NCI-H345 treated with DMSO at 0.1 percent for 48 hours (cell line): ENCODE data around the gene MYOT.
"Not testable (repeated sequence)": the region's sequence is repeated elsewhere in the genome, so short reads cannot be mapped to it uniquely, and the experiment has no call there.

Experiments used
- DNase-seq: peaks from one replicate; lab custom pipeline; 2025; ENCODE audit not compliant: unreplicated experiment; lab: John Stamatoyannopoulos, UW

MYOT gene

DNA sequence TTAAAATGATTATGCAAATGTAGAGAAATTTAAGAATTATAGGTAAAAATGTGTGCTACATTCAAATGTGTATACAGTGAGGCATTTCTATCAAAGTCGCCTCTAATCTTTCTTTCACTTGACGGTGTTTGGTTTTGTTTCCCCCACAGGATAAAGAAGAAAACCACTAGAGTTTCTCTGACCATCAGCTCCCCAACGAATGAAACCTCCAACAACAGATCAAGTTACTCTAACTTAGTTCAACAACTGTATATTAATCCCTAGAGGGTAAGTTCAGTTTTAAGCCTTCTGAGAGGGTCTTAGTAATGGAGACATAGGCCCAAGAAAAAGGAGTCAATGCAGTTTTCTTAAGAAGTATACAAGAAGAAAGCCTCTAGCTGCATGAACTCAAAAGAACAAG is 11.5 kb upstream of the MYOT start:
- no peak for DNase-seq

GRCh38 chr5:137856916-137857862 is 10.5 kb upstream of the MYOT start:
- no peak for DNase-seq

DNA sequence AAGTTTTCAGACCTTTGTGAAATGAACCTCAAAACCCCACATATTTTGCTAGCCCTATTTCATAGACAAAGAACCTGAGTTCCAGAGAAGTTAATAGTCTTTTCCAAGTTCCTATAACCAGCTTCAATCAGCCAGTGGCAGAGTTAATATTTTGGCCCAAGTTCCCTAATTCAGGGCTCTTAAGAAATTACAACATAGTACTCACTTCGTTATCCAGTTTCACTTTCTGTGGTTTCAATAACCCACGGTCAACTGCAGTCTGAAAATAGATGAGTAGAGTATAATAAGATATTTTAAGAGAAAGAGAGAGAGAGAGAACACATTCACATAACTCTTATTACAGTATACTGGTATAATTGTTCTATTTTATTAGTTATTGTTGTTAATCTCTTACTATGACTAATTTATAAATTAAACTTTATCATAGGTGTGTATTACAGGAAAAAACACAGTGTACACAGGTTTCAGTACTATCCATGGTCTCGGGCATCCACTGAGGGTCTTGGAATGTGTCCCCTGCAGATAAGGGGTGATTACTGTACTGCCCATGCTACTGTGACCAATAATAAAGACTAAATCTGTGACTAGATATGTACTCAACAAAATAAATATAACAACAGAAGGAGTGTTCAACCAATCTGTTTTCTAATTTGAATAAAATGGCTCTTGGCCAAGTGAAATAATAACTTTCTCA is 9.3 kb upstream of the MYOT start:
- DNase-seq, result no peak

DNA sequence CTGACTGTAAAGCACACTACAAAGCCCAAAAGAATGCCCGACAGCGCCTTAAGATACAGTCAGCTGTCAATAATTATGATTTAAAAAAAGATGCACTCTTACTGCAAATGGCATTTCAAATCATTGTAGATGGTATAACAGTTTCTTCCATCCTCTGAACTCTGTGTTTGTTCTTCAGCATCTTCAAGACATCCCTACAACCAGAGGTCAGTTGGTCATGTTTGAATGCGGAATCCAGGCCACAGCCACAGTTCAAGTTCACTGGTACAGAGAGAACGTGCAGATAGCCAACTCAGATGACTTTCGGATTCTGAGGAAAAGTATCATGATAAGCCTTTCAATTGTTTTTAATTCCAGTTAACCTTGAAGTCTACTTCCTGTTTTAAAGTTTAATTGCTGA is 8.7 kb upstream of the MYOT start:
- DNase-seq, result no peak

DNA sequence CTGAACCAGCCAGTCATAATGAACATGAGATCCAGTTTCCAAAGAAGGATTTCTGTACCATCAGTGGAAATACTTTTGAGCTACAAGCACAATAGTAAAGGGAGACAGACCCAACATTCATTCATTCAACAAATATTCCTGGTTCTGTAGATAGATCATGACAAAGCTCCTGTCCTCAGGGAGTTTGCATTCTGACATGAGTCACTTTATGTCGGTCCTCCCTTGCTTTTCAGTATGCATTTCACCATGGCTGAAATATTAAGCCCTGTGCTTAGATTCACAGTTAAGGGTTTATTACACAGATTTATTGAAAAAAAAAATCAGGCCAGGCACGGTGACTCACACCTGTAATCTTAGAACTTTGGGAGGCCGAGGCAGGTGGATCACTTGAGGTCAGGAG is 5.4 kb upstream of the MYOT start:
- no peak for DNase-seq

- not testable (repeated sequence) for DNase-seq
These were observed 4.0 kb upstream of the MYOT start for GRCh38 chr5:137863653-137864052.

DNA sequence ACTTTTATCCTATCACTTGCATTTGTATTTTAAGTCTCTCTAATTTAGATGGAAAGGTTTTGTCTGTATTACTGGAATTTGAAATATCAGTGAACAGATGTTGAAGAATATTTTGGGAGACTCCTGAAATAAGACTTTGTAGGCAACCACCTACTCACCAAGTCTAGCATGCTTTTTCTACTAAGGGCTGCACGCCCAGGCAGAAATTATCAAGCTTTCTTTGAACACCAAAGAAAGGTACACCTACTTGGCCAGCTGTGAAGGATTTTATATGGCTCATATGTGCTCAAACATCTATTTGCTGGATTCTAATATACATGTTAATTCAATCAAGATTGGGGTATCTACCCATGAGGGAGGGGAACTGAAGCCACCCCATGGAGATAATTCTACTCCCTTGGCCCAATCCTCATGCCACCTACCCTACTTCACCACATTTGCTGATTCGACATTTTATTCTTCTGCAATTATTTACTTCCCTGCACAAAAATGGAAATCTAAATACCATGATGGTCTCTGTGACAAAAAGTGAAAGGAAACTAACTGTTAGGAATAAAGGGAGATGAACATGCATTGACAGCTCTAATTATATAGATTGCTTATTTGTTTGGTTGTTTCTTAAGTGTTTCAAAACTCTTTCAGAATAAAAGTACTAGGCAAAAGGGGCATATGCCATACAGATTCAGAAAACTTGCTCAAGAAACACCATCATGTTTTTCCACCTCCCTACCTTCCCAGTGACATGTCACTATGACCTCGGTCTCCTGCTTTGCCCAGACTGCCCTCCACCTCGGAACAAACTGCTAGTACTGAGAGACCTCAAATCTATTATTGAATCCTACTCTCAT is 895 bp upstream of the MYOT start:
- DNase-seq, result no peak

DNA sequence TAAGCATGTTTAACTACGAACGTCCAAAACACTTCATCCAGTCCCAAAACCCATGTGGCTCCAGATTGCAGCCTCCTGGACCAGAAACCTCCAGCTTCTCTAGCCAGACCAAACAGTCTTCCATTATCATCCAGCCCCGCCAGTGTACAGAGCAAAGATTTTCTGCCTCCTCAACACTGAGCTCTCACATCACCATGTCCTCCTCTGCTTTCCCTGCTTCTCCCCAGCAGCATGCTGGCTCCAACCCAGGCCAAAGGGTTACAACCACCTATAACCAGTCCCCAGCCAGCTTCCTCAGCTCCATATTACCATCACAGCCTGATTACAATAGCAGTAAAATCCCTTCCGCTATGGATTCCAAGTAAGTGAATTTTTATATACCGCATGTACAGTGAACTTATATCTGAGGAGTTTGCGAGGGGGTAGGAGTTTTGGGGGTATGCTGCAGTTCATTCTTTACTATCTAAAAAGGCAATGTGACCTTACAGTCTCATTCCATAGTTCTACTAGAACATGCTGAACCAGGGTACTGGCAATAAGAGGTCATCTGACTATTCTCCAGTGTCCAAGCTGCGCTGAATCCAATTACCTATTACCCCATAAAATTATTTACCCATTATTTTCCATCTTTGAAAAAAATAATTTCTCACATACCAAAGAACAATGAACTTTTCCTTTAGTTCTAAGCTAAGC is 3.1 kb downstream of the MYOT start:
- DNase-seq, result no peak

- no peak for DNase-seq
These were observed 3.9 kb downstream of the MYOT start for GRCh38 chr5:137871571-137871970.

DNA sequence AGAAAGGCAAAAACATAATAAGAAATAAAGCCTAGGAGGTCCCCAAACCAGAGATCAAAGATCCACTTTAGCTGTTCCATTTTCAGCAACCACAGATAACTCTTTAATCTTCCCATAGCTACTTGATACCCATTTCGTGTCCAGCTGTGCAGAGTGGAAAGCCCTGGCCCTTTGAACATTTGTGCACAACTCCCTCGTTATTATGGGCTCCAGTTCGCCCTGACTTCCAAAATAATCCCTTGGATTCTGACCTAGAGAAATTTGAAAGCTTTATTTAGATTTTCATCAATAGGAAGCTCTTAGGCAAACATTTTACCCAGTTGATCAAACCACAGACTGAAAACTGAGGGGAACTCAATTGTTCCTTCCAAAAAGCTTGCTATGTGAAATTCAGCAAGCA is 4.8 kb downstream of the MYOT start:
- no peak for DNase-seq

DNA sequence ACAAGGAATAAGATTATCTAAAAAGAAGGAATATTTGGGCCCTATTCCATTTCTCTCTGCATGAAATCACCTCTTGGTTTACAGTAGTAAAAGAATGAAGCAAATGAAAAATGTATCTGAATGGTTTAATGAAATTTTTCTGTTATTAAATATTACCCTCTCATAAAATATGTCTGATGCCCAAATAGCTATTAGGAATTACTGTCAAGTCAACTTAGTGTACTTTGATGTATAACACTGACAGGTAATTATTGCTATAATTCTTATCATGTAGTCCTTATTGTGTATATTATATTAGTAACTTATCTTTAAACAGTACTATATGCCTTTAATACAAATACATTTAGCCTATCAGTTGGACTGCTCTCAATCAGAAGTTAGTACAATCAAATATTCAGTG is 8.4 kb downstream of the MYOT start:
- no peak for DNase-seq

- no peak for DNase-seq
These were observed 12.7 kb downstream of the MYOT start for GRCh38 chr5:137880313-137880712.

DNA sequence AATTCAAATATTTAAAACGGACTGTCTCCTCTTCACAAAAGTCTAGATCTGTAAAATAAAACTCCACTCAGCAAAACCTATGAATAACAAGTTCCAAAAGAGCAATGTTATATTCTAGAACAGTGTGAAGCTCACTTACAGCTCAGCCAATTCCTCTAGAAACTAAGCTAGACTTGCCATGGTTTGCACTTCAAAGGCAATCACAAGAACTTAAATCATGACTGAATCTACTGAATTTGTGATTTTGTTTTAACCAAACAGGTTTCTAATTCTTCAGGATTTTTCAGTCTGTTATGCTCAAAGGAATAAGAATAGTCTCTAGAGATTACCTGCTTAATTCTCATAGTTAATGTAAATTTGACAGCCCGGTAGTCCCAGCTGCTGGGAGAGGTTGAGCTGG is 20.2 kb downstream of the MYOT start:
- no peak for DNase-seq

DNA sequence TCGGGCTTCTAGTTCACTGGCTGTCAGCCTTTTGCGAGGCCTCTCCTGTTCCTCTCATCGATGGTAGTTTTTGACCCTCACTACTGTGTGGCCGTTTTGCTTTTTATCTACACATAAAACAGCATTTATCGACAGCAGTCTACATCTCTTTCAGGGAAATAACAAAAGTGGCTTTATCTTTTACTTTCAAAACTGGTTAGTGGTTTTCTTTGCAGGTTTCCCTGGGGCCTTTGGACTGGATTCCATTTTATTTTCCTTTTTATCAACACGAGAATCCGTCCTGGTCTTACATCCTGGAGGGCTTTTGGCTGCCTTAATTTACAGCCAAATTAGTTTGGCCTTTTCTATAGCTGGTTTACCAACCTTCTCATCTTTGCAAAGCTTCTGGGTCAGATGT is 20.8 kb downstream of the MYOT start:
- DNase-seq, result no peak

GRCh38 chr5:137888863-137889759 is 21.5 kb downstream of the MYOT start, which contains the start of gene PKD2L2:
TSS of gene PKD2L2 (plus strand) at chr5:137889457. CDS start at chr5:137889492, 35 bp downstream.
- no peak for DNase-seq

DNA sequence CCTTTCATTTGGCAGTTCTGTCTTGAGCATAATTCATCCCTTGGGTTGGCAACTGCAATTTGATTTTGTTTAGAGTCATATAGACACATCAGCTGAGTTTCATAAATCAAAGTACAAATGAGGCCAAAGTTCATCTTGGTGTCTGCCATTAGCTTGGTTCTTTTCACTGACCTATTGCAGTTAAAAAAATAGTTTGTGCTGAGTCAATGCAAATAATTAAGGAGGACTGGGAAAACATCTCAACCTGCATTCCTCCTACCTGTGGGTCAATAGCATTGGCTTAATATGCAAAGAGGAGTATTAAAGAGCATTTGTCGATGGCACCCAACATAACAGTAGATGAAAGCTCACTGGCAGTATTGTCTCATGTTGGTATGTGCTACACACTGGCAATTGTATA is 23.2 kb downstream of the MYOT start:
- no peak for DNase-seq

DNA sequence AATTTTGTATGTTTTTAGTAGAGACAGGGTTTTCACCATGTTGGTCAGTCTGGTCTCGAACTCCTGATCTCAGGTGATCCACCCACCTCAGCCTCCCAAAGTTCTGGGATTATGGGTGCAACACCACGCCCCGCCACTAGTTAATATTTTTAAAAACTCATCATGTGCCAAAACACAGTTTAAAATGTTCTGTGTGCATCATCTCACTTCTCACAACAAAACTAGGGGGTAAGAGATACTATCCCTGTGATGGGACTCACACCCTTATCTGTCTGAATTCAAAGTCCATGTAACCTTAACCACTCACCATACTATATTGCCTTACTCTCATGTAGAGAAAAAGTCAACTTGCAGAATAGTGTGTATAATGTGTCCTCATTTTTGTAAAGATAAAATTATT is 24.2 kb downstream of the MYOT start:
- DNase-seq, result no peak

GRCh38 chr5:137894586-137894985 is 26.9 kb downstream of the MYOT start:
- no peak for DNase-seq

- no peak for DNase-seq
These were observed 28.9 kb downstream of the MYOT start for GRCh38 chr5:137896560-137896959.

DNA sequence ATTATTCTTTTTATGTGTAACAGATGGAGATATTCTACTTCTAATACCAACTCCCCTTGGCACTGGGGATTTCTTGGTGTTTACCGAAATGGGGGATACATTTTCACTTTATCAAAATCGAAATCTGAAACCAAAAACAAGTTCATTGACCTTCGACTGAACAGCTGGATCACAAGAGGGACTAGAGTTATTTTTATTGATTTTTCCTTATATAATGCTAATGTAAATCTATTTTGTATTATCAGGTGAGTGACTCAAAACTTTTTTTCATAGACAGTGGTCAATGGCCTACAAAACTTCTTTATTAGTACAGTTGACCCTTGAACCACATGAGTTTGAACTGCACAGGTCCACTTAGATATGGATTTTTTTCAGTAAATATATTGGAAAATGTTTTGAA is 31.8 kb downstream of the MYOT start:
- DNase-seq, result no peak
